SK-N-SH (cell line): Measurements from ENCODE around the gene ZSWIM3. TPM values are rescaled to one million over a fixed set of nuclear protein-coding genes. Genes with fewer than 3 reads are reported as not detected.

ENCODE experiments used
- CTCF ChIA-PET: fragments of 300-600, 350-600 bp; formaldehyde crosslinking; extraction: SDS; loops from one replicate; lab custom pipeline; 2021; lab: Yijun Ruan, JAX
- POLR2A ChIA-PET: fragments of 350-600 bp; sonication (Branson Sonifier 250); formaldehyde crosslinking; extraction: SDS; loops from one replicate; lab custom pipeline; 2020; ENCODE audit warnings: antibody characterized with exemption, inconsistent platforms; lab: Yijun Ruan, JAX
- DNase-seq: peaks from one replicate; pipeline ENCODE4 v3.0.0; 2012
- H2AFZ ChIP-seq: fragments of 200-600 bp; sonication (generic); 2 replicates; pipeline ENCODE4 v1.8.1; 2016; ENCODE audit warnings: antibody characterized with exemption, mild to moderate bottlenecking, low read depth
- H3F3A ChIP-seq: fragments of 200-600 bp; sonication (generic); replicated peaks from 2 replicates; pipeline ENCODE3; 2016; ENCODE audit warnings: antibody characterized with exemption, mild to moderate bottlenecking; ENCODE audit not compliant: insufficient read depth
- H3K27ac ChIP-seq, 2 experiments: fragments of 200-500 bp in 1 of 2; fragments of 200-600 bp in 1 of 2; sonication (Bioruptor generic) in 1 of 2; sonication (generic), shearing (Covaris generic) in 1 of 2; 2 replicates each; pipeline versions ENCODE4 v1.5.1 to v1.6.1; 2014 to 2016; ENCODE audit warnings: low read depth in 2 of 2, inconsistent platforms in 1 of 2, low read length in 1 of 2, mild to moderate bottlenecking in 1 of 2, mixed read lengths in 1 of 2
- H3K27me3 ChIP-seq: fragments of 200-600 bp; sonication (generic), shearing (Covaris generic); 2 replicates; pipeline ENCODE4 v1.6.1; 2016; ENCODE audit warnings: mixed run types; ENCODE audit not compliant: insufficient read depth
- H3K36me3 ChIP-seq, 2 experiments: fragments of 200-500 bp in 1 of 2; fragments of 200-600 bp in 1 of 2; sonication (Bioruptor generic) in 1 of 2; sonication (generic) in 1 of 2; replicated peaks in 1 of 2; 2 replicates each; pipeline versions ENCODE3 to v1.5.1; 2014 to 2016; ENCODE audit warnings: low read length in 1 of 2, mild to moderate bottlenecking in 1 of 2; ENCODE audit not compliant: insufficient read depth in 2 of 2, control insufficient read depth in 1 of 2
- H3K4me1 ChIP-seq, 2 experiments: fragments of 200-500 bp in 1 of 2; fragments of 200-600 bp in 1 of 2; sonication (Bioruptor generic) in 1 of 2; sonication (generic), shearing (Covaris generic) in 1 of 2; 2 replicates each; pipeline versions ENCODE4 v1.5.1 to v1.6.1; 2014 to 2016; ENCODE audit warnings: low read depth in 1 of 2, low read length in 1 of 2, mixed run types in 1 of 2; ENCODE audit not compliant: insufficient read depth in 2 of 2, control insufficient read depth in 1 of 2
- H3K4me2 ChIP-seq: fragments of 200-600 bp; sonication (generic), shearing (Covaris generic); 2 replicates; pipeline ENCODE4 v1.6.1; 2017; ENCODE audit warnings: mixed run types
- H3K4me3 ChIP-seq, 2 experiments: fragments of 200-500 bp in 1 of 2; fragments of 200-600 bp in 1 of 2; sonication (Bioruptor generic) in 1 of 2; sonication (generic), shearing (Covaris generic) in 1 of 2; 2 replicates each; pipeline versions ENCODE4 v1.5.1 to v1.8.1; 2014 to 2016; ENCODE audit warnings: low read depth in 2 of 2, inconsistent platforms in 1 of 2, low read length in 1 of 2, mild to moderate bottlenecking in 1 of 2, mixed read lengths in 1 of 2, moderate library complexity in 1 of 2
- H3K79me2 ChIP-seq: fragments of 200-600 bp; sonication (generic); 2 replicates; pipeline ENCODE4 v1.8.1; 2017; ENCODE audit warnings: mild to moderate bottlenecking; ENCODE audit not compliant: insufficient read depth
- H3K9ac ChIP-seq: fragments of 200-600 bp; sonication (generic); 2 replicates; pipeline ENCODE4 v1.6.1; 2017; ENCODE audit warnings: mixed run types
- H3K9me2 ChIP-seq: fragments of 200-600 bp; sonication (generic); 2 replicates; pipeline ENCODE4 v1.6.1; 2017; ENCODE audit warnings: mixed run types
- H3K9me3 ChIP-seq: fragments of 200-600 bp; sonication (generic); 2 replicates; pipeline ENCODE4 v1.6.1; 2017; ENCODE audit warnings: mixed run types, mild to moderate bottlenecking, moderate library complexity
- H4K20me1 ChIP-seq: fragments of 200-600 bp; sonication (generic); 2 replicates; pipeline ENCODE4 v1.6.1; 2017; ENCODE audit warnings: mild to moderate bottlenecking, mixed run types; ENCODE audit not compliant: insufficient read depth
- EP300 ChIP-seq, 2 experiments: IDR thresholded peaks; 2 replicates each; pipeline versions ENCODE4 v1.4.0 to v1.6.1; 2012; ENCODE audit warnings: borderline replicate concordance in 1 of 2, low read depth in 1 of 2, low read length in 1 of 2
- EZH2phosphoT487 ChIP-seq: fragments of 200-600 bp; sonication (generic); IDR thresholded peaks from 2 replicates; pipeline ENCODE4 v1.6.1; 2017; ENCODE audit warnings: low read depth, mixed run types, mild to moderate bottlenecking, antibody characterized with exemption, moderate library complexity, borderline replicate concordance
- MEF2A ChIP-seq: IDR thresholded peaks from 2 replicates; pipeline ENCODE4 v1.4.0; 2012; ENCODE audit warnings: low read depth, borderline replicate concordance
- NRF1 ChIP-seq: IDR thresholded peaks from 2 replicates; pipeline ENCODE4 v1.6.1; 2012; ENCODE audit warnings: low read depth, mild to moderate bottlenecking, low read length
- PBX3 ChIP-seq: IDR thresholded peaks from 2 replicates; pipeline ENCODE4; 2012
- REST ChIP-seq: IDR thresholded peaks from 2 replicates; pipeline ENCODE4 v1.6.1; 2012; ENCODE audit warnings: mild to moderate bottlenecking, low read depth, low read length, moderate library complexity
- SMC3 ChIP-seq: IDR thresholded peaks from 2 replicates; pipeline ENCODE4 v1.6.1; 2012; ENCODE audit warnings: low read depth, low read length, improper control_type of control experiment
- TEAD4 ChIP-seq: IDR thresholded peaks from 2 replicates; pipeline ENCODE4 v1.4.0; 2012; ENCODE audit warnings: mild to moderate bottlenecking, borderline replicate concordance; ENCODE audit not compliant: insufficient read depth
- WGBS: methylation state at CpG from one replicate; pipeline ENCODE4 v1.1.6; 2017; ENCODE audit warnings: low lambda C conversion rate; 5-methylcytosine and 5-hydroxymethylcytosine counted together
- polyA plus RNA-seq, 3 experiments: library from polyadenylated mRNA; depleted of rRNA; stranded (reverse); fragments of >200 nt; gene quantifications; 2 replicates each; pipeline ENCODE4 v1.2.3, GENCODE V29; 2012

ZSWIM3 gene
- polyA plus RNA-seq, 1 of the 3 experiments (the other 2 are of a cell fraction): 2.3 TPM

GRCh38 chr20:45841407-45842129 is 15.8 kb upstream of the ZSWIM3 start:
- Histone ChIP-seq H3K79me2 (peaks cover 5% of the 10 kb centered on the region), H3K4me3 (no peak overlapping the region), H3K27ac (no peak overlapping the region), H4K20me1 (no peaks in the 10 kb centered on the region), H3K27me3 (no peaks in the 10 kb centered on the region), H3K36me3 (peaks cover 32 to 50% of the 10 kb centered on the region in 2 experiments), H3K9me2 (no peaks in the 10 kb centered on the region), H3K4me2 (no peak overlapping the region), H3K9ac (no peak overlapping the region), H3F3A (no peaks in the 10 kb centered on the region)
- CTCF ChIA-PET: interaction anchor here (0.6 to 1.9 kb wide), 4 partner anchors 10 to 798 kb away, joined by 3 to 6 read pairs (median 4); no protein-coding TSS in a partner anchor
- 98% methylated on average over 6 of the region's 10 CpGs for WGBS
- no peak for DNase-seq
- POLR2A ChIA-PET: no interaction called here
- no peak for TF ChIP-seq NRF1
- no peak for TF ChIP-seq TEAD4
- no peak for TF ChIP-seq EP300 (IDR thresholded peaks at IDR 0.05; ENCODE audit: borderline replicate concordance in 1 of 2, low read depth in 1 of 2, low read length in 1 of 2)
- TF ChIP-seq, all 33 proteins: peak for 0
- no peaks in the 10 kb centered on the region for H3K9me3 ChIP-seq
- H3K4me1 ChIP-seq: peaks cover 0 to 4% of the 10 kb centered on the region in 2 experiments; a peak in 2 of 4 replicates
- no peak overlapping the region for H2AFZ ChIP-seq

- no peak overlapping the region for H3K4me2 ChIP-seq
- no peaks in the 10 kb centered on the region for H3K9me2 ChIP-seq
- no peak overlapping the region for H3K9ac ChIP-seq
- TF ChIP-seq EZH2phosphoT487: no peak
- TF ChIP-seq REST: no peak
- no peak for TF ChIP-seq PBX3
- TF ChIP-seq MEF2A: no peak
- TF ChIP-seq SMC3: no peak
- H2AFZ ChIP-seq: no peak overlapping the region
- CTCF ChIA-PET: interaction anchor here (0.6 to 1.9 kb wide), 4 partner anchors 10 to 798 kb away, joined by 3 to 6 read pairs (median 4); no protein-coding TSS in a partner anchor
- H3K36me3 ChIP-seq: peaks cover 31 to 47% of the 10 kb centered on the region in 2 experiments
- H3F3A ChIP-seq: no peaks in the 10 kb centered on the region
- H3K9me3 ChIP-seq: no peaks in the 10 kb centered on the region
- H3K4me3 ChIP-seq: no peak overlapping the region
- 95% methylated on average over 5 of the region's 5 CpGs for WGBS
- H3K27ac ChIP-seq: peak overlapping the region in 1 of 2 experiments; percentile 4; a peak in 1 of 4 replicates
- no peaks in the 10 kb centered on the region for H4K20me1 ChIP-seq
- POLR2A ChIA-PET: no interaction called here
- no peak for DNase-seq
- H3K4me1 ChIP-seq: no peaks in the 10 kb centered on the region; a peak in 1 of 4 replicates
- H3K79me2 ChIP-seq: peaks cover 5% of the 10 kb centered on the region
- H3K27me3 ChIP-seq: no peaks in the 10 kb centered on the region
Measured at GRCh38 chr20:45842169-45842812, 15.1 kb upstream of the ZSWIM3 start.
